ENCODE data around the gene JMJD8. TPM values are rescaled to one million over a fixed set of nuclear protein-coding genes. Genes with fewer than 3 reads are reported as not detected.

The JMJD8 gene
- total and polyA plus RNA-seq, 4 donors, result 21.2 to 52.6 (median 33.4) TPM

DNA sequence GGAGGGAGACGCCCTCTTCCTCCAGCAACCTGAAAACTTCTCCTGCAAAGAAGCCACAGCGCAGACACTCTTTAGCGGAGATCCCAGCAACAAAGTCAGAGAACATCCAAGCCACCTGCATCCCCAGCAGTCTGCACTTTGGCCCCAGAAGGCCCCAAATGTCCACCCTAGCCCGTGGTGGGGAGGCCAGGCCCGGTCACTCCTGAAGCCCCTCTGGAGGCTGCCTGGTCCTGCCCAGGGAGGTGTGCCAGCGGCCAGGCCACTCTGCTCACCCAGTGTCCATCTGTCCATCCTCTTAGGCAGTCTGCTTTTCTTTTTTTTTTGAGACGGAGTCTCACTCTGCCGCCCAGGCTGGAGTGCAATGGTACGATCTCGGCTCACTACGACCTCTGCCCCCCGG is 48.2 kb upstream of the JMJD8 start:
- H3K9ac ChIP-seq (ENCODE audit: low read depth in 1 of 2, low read length in 2 of 2), result no peak overlapping the region
- DNase-seq (ENCODE audit: low spot score), result no peak
- H3K4me1 ChIP-seq (ENCODE audit: control insufficient read depth in 4 of 4, insufficient read depth in 4 of 4, low read length in 3 of 4), result peaks cover 5 to 11% (median 7%) of the 10 kb centered on the region in 4 donors
- WGBS, result 96% methylated on average over 12 of the region's 12 CpGs
- H3K4me3 ChIP-seq (ENCODE audit: low read depth in 1 of 3, low read length in 3 of 3), result no peak overlapping the region
- no peak for TF ChIP-seq TAF1 (conservative IDR thresholded peaks at IDR 0.05)
- peaks cover 9 to 52% (median 12%) of the 10 kb centered on the region in 4 donors for H3K36me3 ChIP-seq (ENCODE audit: control insufficient read depth in 4 of 4, insufficient read depth in 3 of 4, low read depth in 1 of 4, low read length in 3 of 4)
- no peak overlapping the region for H3K27ac ChIP-seq (ENCODE audit: low read depth in 1 of 2, low read length in 2 of 2)
- H3K9me3 ChIP-seq (ENCODE audit: control insufficient read depth in 4 of 4, low read length in 3 of 4), result no peaks in the 10 kb centered on the region
- H3K27me3 ChIP-seq (ENCODE audit: control insufficient read depth in 4 of 4, insufficient read depth in 4 of 4, low read length in 3 of 4), result peaks cover 0 to 1% (median 0%) of the 10 kb centered on the region in 4 donors

DNA sequence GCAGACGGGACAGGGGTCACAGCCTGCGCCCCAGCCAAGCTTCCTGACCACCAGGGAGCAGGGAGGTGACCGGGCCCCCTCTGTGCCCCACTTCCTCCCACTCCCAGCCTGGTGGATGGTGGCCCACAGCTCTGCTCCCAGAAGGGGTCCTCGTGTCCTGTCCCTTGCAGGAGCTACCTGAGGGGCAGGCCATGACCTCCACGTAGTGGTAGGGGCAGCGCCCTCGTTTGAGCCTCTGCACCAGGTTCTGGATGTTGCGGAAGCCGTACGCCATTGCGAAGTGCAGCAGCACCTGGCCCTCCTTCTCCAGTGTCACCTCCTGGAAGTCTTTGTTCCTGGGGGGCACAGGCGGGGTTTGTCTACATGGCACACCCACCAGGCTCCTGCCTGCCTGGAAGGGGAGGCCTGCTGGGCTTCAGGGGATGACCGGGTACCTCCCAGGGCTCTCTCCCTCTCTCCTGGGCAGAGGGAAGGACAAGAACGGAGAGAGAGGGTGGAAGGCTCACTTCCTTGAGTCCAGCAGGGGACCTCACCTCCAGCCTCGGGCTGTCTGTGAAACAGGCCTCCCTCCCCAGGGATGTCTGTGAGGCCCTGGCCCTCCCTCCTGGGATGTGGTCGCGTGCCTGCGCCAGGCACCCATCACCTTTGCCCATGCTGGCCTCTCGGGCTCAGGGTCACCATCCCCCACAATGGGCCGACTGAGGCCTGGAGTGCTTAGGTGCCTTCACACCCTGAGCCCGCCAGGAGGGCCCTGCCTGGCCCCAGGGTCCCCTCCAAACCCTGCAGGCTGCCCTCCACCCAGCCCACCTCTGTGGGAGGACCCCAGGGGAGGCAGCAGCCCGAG is 46.8 kb upstream of the JMJD8 start:
- Histone ChIP-seq H3K27ac (ENCODE audit: low read depth in 1 of 2, low read length in 2 of 2) (no peak overlapping the region), H3K27me3 (ENCODE audit: control insufficient read depth in 4 of 4, insufficient read depth in 4 of 4, low read length in 3 of 4) (peaks cover 0 to 2% (median 0%) of the 10 kb centered on the region in 4 donors), H3K36me3 (ENCODE audit: control insufficient read depth in 4 of 4, insufficient read depth in 3 of 4, low read depth in 1 of 4, low read length in 3 of 4) (peaks cover 2 to 40% (median 9%) of the 10 kb centered on the region in 4 donors), H3K9ac (ENCODE audit: low read depth in 1 of 2, low read length in 2 of 2) (no peak overlapping the region), H3K9me3 (ENCODE audit: control insufficient read depth in 4 of 4, low read length in 3 of 4) (no peaks in the 10 kb centered on the region), H3K4me3 (ENCODE audit: low read depth in 1 of 3, low read length in 3 of 3) (no peak overlapping the region), H3K4me1 (ENCODE audit: control insufficient read depth in 4 of 4, insufficient read depth in 4 of 4, low read length in 3 of 4) (peaks cover 8 to 19% (median 11%) of the 10 kb centered on the region in 4 donors)
- DNase-seq (ENCODE audit: low spot score), result no peak
- TF ChIP-seq, protein P1, sequence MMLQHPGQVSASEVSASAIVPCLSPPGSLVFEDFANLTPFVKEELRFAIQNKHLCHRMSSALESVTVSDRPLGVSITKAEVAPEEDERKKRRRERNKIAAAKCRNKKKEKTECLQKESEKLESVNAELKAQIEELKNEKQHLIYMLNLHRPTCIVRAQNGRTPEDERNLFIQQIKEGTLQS (IDR thresholded peaks at IDR 0.05), result no peak
- TF ChIP-seq RAD21 (IDR thresholded peaks at IDR 0.05) (no peak), EGR1 (IDR thresholded peaks at IDR 0.05; ENCODE audit: low read depth in 2 of 2) (no peak), HNF4G (IDR thresholded peaks at IDR 0.05) (no peak), JUND (IDR thresholded peaks at IDR 0.05) (no peak), RXRA (IDR thresholded peaks at IDR 0.05) (no peak), NR2F2 (IDR thresholded peaks at IDR 0.05) (no peak), GABPA (IDR thresholded peaks at IDR 0.05 in 1 of 2, conservative IDR thresholded peaks at IDR 0.05 in 1 of 2) (no peak), TAF1 (conservative IDR thresholded peaks at IDR 0.05) (no peak), FOXA1 (IDR thresholded peaks at IDR 0.05) (no peak), SP1 (IDR thresholded peaks at IDR 0.05) (no peak), FOXA2 (IDR thresholded peaks at IDR 0.05) (no peak)
- TF ChIP-seq, protein P2, sequence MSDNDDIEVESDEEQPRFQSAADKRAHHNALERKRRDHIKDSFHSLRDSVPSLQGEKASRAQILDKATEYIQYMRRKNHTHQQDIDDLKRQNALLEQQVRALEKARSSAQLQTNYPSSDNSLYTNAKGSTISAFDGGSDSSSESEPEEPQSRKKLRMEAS (IDR thresholded peaks at IDR 0.05), result no peak
- TF ChIP-seq, protein P3, sequence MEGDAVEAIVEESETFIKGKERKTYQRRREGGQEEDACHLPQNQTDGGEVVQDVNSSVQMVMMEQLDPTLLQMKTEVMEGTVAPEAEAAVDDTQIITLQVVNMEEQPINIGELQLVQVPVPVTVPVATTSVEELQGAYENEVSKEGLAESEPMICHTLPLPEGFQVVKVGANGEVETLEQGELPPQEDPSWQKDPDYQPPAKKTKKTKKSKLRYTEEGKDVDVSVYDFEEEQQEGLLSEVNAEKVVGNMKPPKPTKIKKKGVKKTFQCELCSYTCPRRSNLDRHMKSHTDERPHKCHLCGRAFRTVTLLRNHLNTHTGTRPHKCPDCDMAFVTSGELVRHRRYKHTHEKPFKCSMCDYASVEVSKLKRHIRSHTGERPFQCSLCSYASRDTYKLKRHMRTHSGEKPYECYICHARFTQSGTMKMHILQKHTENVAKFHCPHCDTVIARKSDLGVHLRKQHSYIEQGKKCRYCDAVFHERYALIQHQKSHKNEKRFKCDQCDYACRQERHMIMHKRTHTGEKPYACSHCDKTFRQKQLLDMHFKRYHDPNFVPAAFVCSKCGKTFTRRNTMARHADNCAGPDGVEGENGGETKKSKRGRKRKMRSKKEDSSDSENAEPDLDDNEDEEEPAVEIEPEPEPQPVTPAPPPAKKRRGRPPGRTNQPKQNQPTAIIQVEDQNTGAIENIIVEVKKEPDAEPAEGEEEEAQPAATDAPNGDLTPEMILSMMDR (IDR thresholded peaks at IDR 0.05; ENCODE audit: low read depth, low read length, missing input control), result no peak
- TF ChIP-seq, protein P4, sequence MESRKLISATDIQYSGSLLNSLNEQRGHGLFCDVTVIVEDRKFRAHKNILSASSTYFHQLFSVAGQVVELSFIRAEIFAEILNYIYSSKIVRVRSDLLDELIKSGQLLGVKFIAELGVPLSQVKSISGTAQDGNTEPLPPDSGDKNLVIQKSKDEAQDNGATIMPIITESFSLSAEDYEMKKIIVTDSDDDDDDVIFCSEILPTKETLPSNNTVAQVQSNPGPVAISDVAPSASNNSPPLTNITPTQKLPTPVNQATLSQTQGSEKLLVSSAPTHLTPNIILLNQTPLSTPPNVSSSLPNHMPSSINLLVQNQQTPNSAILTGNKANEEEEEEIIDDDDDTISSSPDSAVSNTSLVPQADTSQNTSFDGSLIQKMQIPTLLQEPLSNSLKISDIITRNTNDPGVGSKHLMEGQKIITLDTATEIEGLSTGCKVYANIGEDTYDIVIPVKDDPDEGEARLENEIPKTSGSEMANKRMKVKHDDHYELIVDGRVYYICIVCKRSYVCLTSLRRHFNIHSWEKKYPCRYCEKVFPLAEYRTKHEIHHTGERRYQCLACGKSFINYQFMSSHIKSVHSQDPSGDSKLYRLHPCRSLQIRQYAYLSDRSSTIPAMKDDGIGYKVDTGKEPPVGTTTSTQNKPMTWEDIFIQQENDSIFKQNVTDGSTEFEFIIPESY (IDR thresholded peaks at IDR 0.05), result no peak
- TF ChIP-seq, protein P5, sequence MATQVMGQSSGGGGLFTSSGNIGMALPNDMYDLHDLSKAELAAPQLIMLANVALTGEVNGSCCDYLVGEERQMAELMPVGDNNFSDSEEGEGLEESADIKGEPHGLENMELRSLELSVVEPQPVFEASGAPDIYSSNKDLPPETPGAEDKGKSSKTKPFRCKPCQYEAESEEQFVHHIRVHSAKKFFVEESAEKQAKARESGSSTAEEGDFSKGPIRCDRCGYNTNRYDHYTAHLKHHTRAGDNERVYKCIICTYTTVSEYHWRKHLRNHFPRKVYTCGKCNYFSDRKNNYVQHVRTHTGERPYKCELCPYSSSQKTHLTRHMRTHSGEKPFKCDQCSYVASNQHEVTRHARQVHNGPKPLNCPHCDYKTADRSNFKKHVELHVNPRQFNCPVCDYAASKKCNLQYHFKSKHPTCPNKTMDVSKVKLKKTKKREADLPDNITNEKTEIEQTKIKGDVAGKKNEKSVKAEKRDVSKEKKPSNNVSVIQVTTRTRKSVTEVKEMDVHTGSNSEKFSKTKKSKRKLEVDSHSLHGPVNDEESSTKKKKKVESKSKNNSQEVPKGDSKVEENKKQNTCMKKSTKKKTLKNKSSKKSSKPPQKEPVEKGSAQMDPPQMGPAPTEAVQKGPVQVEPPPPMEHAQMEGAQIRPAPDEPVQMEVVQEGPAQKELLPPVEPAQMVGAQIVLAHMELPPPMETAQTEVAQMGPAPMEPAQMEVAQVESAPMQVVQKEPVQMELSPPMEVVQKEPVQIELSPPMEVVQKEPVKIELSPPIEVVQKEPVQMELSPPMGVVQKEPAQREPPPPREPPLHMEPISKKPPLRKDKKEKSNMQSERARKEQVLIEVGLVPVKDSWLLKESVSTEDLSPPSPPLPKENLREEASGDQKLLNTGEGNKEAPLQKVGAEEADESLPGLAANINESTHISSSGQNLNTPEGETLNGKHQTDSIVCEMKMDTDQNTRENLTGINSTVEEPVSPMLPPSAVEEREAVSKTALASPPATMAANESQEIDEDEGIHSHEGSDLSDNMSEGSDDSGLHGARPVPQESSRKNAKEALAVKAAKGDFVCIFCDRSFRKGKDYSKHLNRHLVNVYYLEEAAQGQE (IDR thresholded peaks at IDR 0.05), result no peak
- 92% methylated on average over 22 of the region's 22 CpGs for WGBS
